Activated B cell treated with CpG ODN at 0.5 μM for 24 hours (primary cell): ENCODE results near the gene CMTM7. TPM values are rescaled to one million over a fixed set of nuclear protein-coding genes. Genes with fewer than 3 reads are reported as not detected.

Experiments used
- ATAC-seq: fragments of 200-7000 bp; cut with Tn5 transposase; one replicate; pipeline ENCODE4 v1.10.0; 2021; ENCODE audit warnings: low read depth, mild to moderate bottlenecking, moderate library complexity
- CTCF ChIA-PET: fragments of 350-600 bp; sonication (Branson Sonifier 250); formaldehyde crosslinking; loops from one replicate; lab custom pipeline; 2021; ENCODE audit warnings: antibody characterized with exemption; lab: Charles Lee
- POLR2A ChIA-PET: fragments of 350-600 bp; sonication (Branson Sonifier 250); formaldehyde crosslinking; loops from one replicate; lab custom pipeline; 2021; ENCODE audit warnings: antibody characterized with exemption; lab: Charles Lee
- DNase-seq: peaks from one replicate; pipeline ENCODE4 v3.0.0; 2022
- H3K27ac Mint-ChIP-seq: one replicate; pipeline ENCODE4 v1.8.0; 2020; ENCODE audit warnings: mixed read lengths
- H3K27me3 Mint-ChIP-seq: one replicate; pipeline ENCODE4 v1.8.0; 2021; ENCODE audit warnings: mixed read lengths
- H3K36me3 Mint-ChIP-seq: one replicate; pipeline ENCODE4 v1.8.0; 2021; ENCODE audit warnings: low read depth, mixed read lengths
- H3K4me1 Mint-ChIP-seq: one replicate; pipeline ENCODE4 v1.8.0; 2021; ENCODE audit warnings: mixed read lengths
- H3K4me3 Mint-ChIP-seq: one replicate; pipeline ENCODE4 v1.8.0; 2020; ENCODE audit warnings: mild to moderate bottlenecking, mixed read lengths
- H3K9me3 Mint-ChIP-seq: one replicate; pipeline ENCODE4 v1.8.0; 2020; ENCODE audit warnings: mixed read lengths
- intact Hi-C: fragments of 100-400 bp; cut with micrococcal nuclease; formaldehyde crosslinking; loops from one replicate; pipeline ENCODE4 v1.15.1; 2024
- total RNA-seq: library from RNA; stranded (reverse); gene quantifications from 2 replicates; pipeline ENCODE4 v1.2.3, GENCODE V29; 2022
- TF ChIP-seq, protein P1 (sequence below): fragments of 200-600 bp; IDR thresholded peaks from one replicate; pipeline ENCODE4 v1.8.0; 2022; ENCODE audit warnings: antibody characterized with exemption, mild to moderate bottlenecking

Gene CMTM7
- total RNA-seq, 1 donor from 2014 or later = 82.1 TPM

DNA sequence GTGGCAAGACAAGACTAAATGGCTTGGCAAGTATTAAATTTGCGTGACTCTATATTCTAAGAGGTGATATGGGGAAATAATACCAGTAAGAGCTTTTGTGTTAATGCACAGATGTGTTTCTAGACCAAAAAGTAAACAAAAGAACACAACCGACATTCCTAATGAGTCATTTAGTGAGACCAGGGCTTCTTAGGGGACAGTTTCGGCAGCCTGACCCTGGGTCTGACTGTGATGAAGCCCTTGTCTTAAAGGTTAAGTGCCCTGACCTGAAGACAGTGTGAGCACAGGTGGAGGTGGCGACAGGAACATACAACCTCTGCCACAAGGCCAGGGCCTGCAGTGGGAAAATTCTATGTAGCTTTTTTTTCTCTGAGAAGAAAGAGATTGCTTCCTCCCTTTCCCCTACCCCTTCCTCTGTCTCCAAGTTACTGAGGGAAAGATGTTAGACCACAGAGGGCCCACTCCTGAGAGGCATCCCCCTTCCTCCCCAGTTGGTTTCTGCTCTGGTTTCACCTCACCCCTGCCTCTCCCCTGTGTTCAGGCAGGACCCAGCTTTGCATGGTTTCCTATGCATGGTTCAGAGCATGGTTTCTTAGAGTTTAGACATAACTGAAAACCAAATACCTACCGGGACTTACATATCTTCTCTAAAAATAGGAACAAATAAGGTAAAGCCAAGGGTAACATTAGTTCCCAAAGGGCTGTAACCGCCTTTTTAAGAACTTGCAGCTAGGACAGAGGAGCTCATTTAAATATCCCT lies 24.8 kb upstream of the CMTM7 start:
- POLR2A ChIA-PET = no interaction called here
- H3K27ac Mint-ChIP-seq = no peak overlapping the region
- no peaks in the 10 kb centered on the region for H3K36me3 Mint-ChIP-seq
- peaks cover 10% of the 10 kb centered on the region for H3K27me3 Mint-ChIP-seq
- CTCF ChIA-PET = interaction anchor here (0.7 to 1.4 kb wide), 2 partner anchors 101 to 189 kb away, joined by 3 to 6 read pairs; no protein-coding TSS in a partner anchor
- intact Hi-C loops = no loop called here
- TF ChIP-seq, protein P1, sequence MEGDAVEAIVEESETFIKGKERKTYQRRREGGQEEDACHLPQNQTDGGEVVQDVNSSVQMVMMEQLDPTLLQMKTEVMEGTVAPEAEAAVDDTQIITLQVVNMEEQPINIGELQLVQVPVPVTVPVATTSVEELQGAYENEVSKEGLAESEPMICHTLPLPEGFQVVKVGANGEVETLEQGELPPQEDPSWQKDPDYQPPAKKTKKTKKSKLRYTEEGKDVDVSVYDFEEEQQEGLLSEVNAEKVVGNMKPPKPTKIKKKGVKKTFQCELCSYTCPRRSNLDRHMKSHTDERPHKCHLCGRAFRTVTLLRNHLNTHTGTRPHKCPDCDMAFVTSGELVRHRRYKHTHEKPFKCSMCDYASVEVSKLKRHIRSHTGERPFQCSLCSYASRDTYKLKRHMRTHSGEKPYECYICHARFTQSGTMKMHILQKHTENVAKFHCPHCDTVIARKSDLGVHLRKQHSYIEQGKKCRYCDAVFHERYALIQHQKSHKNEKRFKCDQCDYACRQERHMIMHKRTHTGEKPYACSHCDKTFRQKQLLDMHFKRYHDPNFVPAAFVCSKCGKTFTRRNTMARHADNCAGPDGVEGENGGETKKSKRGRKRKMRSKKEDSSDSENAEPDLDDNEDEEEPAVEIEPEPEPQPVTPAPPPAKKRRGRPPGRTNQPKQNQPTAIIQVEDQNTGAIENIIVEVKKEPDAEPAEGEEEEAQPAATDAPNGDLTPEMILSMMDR = no peak
- no peak overlapping the region for H3K4me3 Mint-ChIP-seq
- H3K9me3 Mint-ChIP-seq = no peaks in the 10 kb centered on the region
- peaks cover 16% of the 10 kb centered on the region for H3K4me1 Mint-ChIP-seq
- ATAC-seq = no peak
- no peak for DNase-seq

DNA sequence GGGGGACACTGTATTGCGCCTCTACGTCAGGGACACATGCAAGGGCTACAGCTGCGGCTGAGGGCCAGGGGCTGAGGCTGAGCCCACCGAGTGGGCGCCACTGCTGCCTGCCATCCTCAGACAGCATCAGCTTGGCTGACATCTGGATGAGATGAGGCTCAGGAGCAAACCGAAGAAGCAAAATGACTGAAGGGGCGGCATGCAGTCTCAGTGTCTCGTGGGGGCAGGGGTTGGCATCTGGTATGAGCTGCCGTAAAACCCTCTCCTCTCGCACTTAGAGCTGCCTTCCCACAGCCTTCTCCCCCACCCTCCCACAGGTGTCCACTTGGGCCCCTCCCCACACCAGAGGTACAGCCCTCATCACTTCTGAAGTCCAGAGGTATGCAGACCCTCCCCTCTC lies 24.2 kb upstream of the CMTM7 start:
- Mint-ChIP-seq H3K27me3 (peaks cover 10% of the 10 kb centered on the region), H3K4me3 (no peak overlapping the region), H3K36me3 (no peaks in the 10 kb centered on the region), H3K9me3 (no peaks in the 10 kb centered on the region), H3K4me1 (peaks cover 20% of the 10 kb centered on the region), H3K27ac (no peak overlapping the region)
- POLR2A ChIA-PET = interaction anchor here (0.6 kb wide), 1 partner anchor 19 kb away, joined by 4 read pairs; no protein-coding TSS in a partner anchor
- DNase-seq = no peak
- intact Hi-C loops = no loop called here
- ATAC-seq = no peak
- CTCF ChIA-PET = interaction anchor here (0.7 to 1.4 kb wide), 2 partner anchors 100 to 190 kb away, joined by 3 to 6 read pairs; no protein-coding TSS in a partner anchor
- TF ChIP-seq, protein P1 = no peak

DNA sequence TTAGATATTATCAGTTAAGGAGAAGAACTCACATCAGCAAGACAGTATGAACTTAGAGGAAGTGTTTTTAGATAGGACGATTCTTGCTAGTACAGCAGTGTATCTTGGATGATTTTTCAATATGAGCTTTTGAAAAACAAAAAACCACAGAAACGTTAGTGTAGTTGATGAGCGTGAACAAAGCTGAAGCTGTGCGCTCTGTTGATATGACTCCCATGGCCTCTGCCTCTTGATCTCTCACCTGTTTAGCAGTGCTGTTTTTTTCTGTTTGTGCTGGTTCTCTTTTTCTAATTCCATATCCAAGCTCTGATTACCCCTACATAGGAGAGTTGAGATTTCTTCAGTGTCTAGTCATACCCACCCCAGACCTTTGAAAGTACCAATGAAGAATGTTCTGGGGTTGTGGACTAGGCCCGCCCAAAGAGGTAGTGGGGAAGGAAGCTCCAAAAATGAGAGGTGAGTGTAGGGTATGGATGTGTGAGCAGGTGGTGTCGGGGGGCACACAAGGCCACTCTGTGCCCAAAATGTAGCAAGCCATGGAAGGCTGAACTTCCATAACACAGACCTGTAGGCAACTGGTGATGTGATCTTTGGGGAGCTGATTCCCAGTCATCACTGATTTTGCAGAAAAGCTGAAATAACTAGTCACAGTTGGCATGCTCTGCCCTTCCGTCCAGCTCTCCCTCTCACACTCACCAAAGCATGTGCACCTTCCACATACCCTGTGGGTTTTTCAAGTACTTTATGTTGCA lies 20.0 kb upstream of the CMTM7 start:
- intact Hi-C loops = no loop called here
- H3K4me1 Mint-ChIP-seq = peaks cover 31% of the 10 kb centered on the region

DNA sequence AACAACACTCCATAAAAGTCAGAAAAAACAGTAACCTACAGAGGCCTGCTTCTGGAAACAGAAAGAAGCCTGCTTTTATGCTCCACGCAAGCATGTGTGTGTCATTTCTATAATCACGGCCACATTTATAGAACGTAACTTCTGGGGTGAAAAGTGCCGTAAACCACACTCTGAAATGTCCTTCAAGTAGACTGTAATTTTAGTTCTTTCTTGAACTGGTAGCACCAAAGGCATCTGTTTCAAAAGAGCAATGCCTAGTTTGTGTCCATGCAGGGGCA lies 19.5 kb upstream of the CMTM7 start:
- TF ChIP-seq, protein P1 = no peak
- Mint-ChIP-seq H3K4me3 (no peak overlapping the region), H3K27ac (no peak overlapping the region), H3K27me3 (peaks cover 6% of the 10 kb centered on the region), H3K4me1 (peaks cover 28% of the 10 kb centered on the region), H3K9me3 (no peaks in the 10 kb centered on the region), H3K36me3 (no peaks in the 10 kb centered on the region)
- no peak for DNase-seq
- intact Hi-C loops = no loop called here
- POLR2A ChIA-PET = interaction anchor here (1.2 to 1.6 kb wide), 4 partner anchors 20 to 96 kb away, joined by 4 to 14 read pairs (median 5); partner anchors contain the start of gene CMTM7
- no peak for ATAC-seq
- CTCF ChIA-PET = interaction anchor here (0.7 to 9.5 kb wide), 5 partner anchors 43 to 196 kb away, joined by 3 to 174 read pairs (median 3); no protein-coding TSS in a partner anchor

More for the DNA sequence above, 20.0 kb upstream of the CMTM7 start:
- peak; percentile 59 for ATAC-seq
- no peak for DNase-seq
- no peaks in the 10 kb centered on the region for H3K36me3 Mint-ChIP-seq
- peaks cover 8% of the 10 kb centered on the region for H3K27me3 Mint-ChIP-seq
- peak overlapping the region; percentile 47 for H3K27ac Mint-ChIP-seq
- no peaks in the 10 kb centered on the region for H3K9me3 Mint-ChIP-seq
- ChIA-PET POLR2A (interaction anchor here (0.6 to 1.6 kb wide), 5 partner anchors 20 to 198 kb away, joined by 3 to 14 read pairs (median 4); partner anchors contain the start of gene CMTM7), CTCF (interaction anchor here (0.7 to 9.5 kb wide), 5 partner anchors 43 to 195 kb away, joined by 3 to 174 read pairs (median 3); no protein-coding TSS in a partner anchor)
- H3K4me3 Mint-ChIP-seq = peak overlapping the region; percentile 1
- TF ChIP-seq, protein P1 = no peak
